ENCODE data around the gene USP17L12. TPM values are rescaled to one million over a fixed set of nuclear protein-coding genes. Genes with fewer than 3 reads are reported as not detected.
"Not testable (repeated sequence)": the region's sequence is repeated elsewhere in the genome, so short reads cannot be mapped to it uniquely, and the experiment has no call there.

The USP17L12 gene, protein sequence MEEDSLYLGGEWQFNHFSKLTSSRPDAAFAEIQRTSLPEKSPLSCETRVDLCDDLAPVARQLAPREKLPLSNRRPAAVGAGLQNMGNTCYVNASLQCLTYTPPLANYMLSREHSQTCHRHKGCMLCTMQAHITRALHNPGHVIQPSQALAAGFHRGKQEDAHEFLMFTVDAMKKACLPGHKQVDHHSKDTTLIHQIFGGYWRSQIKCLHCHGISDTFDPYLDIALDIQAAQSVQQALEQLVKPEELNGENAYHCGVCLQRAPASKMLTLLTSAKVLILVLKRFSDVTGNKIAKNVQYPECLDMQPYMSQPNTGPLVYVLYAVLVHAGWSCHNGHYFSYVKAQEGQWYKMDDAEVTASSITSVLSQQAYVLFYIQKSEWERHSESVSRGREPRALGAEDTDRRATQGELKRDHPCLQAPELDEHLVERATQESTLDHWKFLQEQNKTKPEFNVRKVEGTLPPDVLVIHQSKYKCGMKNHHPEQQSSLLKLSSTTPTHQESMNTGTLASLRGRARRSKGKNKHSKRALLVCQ
- not detected in 2 replicates for total RNA-seq
- long read RNA-seq = 0 reads

DNA sequence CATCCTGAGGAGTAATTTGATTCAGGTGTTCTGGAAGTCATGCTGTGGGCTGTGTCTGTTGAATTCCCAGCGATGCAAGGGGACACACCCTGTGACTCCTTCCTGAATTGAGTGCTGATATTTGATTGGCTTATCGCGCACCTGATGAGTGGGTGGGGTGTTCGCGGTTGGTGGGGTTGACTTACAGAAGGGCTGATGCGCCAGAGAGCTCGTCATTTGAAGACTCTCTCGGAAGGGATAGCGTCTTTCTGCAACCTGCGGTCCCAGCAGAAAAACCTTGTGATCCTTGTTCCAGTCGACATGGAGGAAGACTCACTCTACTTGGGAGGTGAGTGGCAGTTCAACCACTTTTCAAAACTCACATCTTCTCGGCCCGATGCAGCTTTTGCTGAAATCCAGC lies at the start of gene USP17L12:
Gene USP17L12 (plus strand): TSS at position 301 of the 400 bp plus-strand sequence. CDS start 0 bp downstream, at position 301.
- not testable (repeated sequence) for H3K27me3 Mint-ChIP-seq (ENCODE audit: unreplicated experiment); H3K9me3 Mint-ChIP-seq (ENCODE audit: unreplicated experiment); H3K27ac Mint-ChIP-seq (ENCODE audit: unreplicated experiment); DNase-seq (ENCODE audit: extremely low spot score, unreplicated experiment); H3K36me3 Mint-ChIP-seq (ENCODE audit: unreplicated experiment); H3K4me1 Mint-ChIP-seq (ENCODE audit: unreplicated experiment); H3K4me3 Mint-ChIP-seq (ENCODE audit: unreplicated experiment)

DNA sequence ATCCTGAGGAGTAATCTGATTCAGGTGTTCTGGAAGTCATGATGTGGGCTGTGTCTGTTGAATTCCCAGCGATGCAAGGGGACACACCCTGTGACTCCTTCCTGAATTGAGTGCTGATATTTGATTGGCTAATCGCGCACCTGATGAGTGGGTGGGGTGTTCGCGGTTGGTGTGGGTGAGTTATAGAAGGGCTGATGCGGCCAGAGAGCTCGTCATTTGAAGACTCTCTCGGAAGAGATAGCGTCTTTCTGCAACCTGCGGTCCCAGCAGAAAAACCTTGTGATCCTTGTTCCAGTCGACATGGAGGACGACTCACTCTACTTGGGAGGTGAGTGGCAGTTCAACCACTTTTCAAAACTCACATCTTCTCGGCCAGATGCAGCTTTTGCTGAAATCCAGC lies 9.6 kb upstream of the USP17L12 start, which contains the start of gene USP17L10:
Gene USP17L10 (plus strand): TSS at position 301 of the 400 bp plus-strand sequence. CDS start 0 bp downstream, at position 301.
- DNase-seq (ENCODE audit: extremely low spot score, unreplicated experiment); H3K9me3 Mint-ChIP-seq (ENCODE audit: unreplicated experiment); H3K4me1 Mint-ChIP-seq (ENCODE audit: unreplicated experiment); H3K4me3 Mint-ChIP-seq (ENCODE audit: unreplicated experiment); H3K27me3 Mint-ChIP-seq (ENCODE audit: unreplicated experiment); H3K27ac Mint-ChIP-seq (ENCODE audit: unreplicated experiment); H3K36me3 Mint-ChIP-seq (ENCODE audit: unreplicated experiment): not testable (repeated sequence)

DNA sequence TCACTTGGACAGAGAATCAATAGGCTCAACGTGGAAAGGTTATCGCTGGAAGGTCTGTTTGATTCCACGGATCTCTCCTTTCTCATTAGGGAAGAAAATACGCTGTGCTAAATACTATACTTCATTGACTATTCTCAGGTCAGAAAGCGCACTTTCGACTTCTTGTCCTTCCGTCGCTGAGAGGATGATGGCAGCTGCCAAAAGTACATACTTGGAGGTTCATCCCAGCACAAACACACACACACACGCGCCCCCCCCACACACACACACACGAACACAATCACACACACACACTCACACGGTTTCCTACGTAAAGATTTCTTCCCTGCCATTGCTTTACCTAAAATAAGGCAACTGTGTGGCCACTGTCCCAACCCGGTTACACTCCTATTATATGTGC lies 5.3 kb upstream of the USP17L12 start:
- H3K36me3 Mint-ChIP-seq (ENCODE audit: unreplicated experiment); H3K4me1 Mint-ChIP-seq (ENCODE audit: unreplicated experiment); H3K4me3 Mint-ChIP-seq (ENCODE audit: unreplicated experiment); H3K27ac Mint-ChIP-seq (ENCODE audit: unreplicated experiment); H3K27me3 Mint-ChIP-seq (ENCODE audit: unreplicated experiment); H3K9me3 Mint-ChIP-seq (ENCODE audit: unreplicated experiment): not testable (repeated sequence)
- DNase-seq (ENCODE audit: extremely low spot score, unreplicated experiment) = peak; percentile 2

DNA sequence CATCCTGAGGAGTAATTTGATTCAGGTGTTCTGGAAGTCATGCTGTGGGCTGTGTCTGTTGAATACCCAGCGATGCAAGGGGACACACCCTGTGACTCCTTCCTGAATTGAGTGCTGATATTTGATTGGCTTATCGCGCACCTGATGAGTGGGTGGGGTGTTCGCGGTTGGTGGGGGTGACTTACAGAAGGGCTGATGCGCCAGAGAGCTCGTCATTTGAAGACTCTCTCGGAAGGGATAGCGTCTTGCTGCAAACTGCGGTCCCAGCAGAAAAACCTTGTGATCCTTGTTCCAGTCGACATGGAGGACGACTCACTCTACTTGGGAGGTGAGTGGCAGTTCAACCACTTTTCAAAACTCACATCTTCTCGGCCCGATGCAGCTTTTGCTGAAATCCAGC lies 4.8 kb upstream of the USP17L12 start, which contains the start of gene USP17L11:
Gene USP17L11 (plus strand): TSS at position 301 of the 400 bp plus-strand sequence. CDS start 0 bp downstream, at position 301.
- not testable (repeated sequence) for H3K4me3 Mint-ChIP-seq (ENCODE audit: unreplicated experiment); H3K27ac Mint-ChIP-seq (ENCODE audit: unreplicated experiment); H3K27me3 Mint-ChIP-seq (ENCODE audit: unreplicated experiment); H3K9me3 Mint-ChIP-seq (ENCODE audit: unreplicated experiment); DNase-seq (ENCODE audit: extremely low spot score, unreplicated experiment); H3K36me3 Mint-ChIP-seq (ENCODE audit: unreplicated experiment); H3K4me1 Mint-ChIP-seq (ENCODE audit: unreplicated experiment)

DNA sequence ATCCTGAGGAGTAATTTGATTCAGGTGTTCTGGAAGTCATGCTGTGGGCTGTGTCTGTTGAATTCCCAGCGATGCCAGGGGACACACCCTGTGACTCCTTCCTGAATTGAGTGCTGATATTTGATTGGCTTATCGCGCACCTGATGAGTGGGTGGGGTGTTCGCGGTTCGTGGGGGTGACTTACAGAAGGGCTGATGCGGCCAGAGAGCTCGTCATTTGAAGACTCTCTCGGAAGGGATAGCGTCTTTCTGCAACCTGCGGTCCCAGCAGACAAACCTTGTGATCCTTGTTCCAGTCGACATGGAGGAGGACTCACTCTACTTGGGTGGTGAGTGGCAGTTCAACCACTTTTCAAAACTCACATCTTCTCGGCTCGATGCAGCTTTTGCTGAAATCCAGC lies 4.6 kb downstream of the USP17L12 start, which contains the start of gene USP17L13:
Gene USP17L13 (plus strand): TSS at position 301 of the 400 bp plus-strand sequence. CDS start 0 bp downstream, at position 301.
- not testable (repeated sequence) for H3K27ac Mint-ChIP-seq (ENCODE audit: unreplicated experiment); H3K36me3 Mint-ChIP-seq (ENCODE audit: unreplicated experiment); H3K27me3 Mint-ChIP-seq (ENCODE audit: unreplicated experiment); H3K9me3 Mint-ChIP-seq (ENCODE audit: unreplicated experiment); DNase-seq (ENCODE audit: extremely low spot score, unreplicated experiment); H3K4me3 Mint-ChIP-seq (ENCODE audit: unreplicated experiment); H3K4me1 Mint-ChIP-seq (ENCODE audit: unreplicated experiment)

DNA sequence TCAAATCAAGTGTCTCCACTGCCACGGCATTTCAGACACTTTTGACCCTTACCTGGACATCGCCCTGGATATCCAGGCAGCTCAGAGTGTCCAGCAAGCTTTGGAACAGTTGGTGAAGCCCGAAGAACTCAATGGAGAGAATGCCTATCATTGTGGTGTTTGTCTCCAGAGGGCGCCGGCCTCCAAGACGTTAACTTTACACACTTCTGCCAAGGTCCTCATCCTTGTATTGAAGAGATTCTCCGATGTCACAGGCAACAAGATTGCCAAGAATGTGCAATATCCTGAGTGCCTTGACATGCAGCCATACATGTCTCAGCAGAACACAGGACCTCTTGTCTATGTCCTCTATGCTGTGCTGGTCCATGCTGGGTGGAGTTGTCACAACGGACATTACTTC lies 10.3 kb downstream of the USP17L12 start:
- peak; percentile 70 for DNase-seq (ENCODE audit: extremely low spot score, unreplicated experiment)
- H3K36me3 Mint-ChIP-seq (ENCODE audit: unreplicated experiment); H3K27ac Mint-ChIP-seq (ENCODE audit: unreplicated experiment); H3K27me3 Mint-ChIP-seq (ENCODE audit: unreplicated experiment); H3K4me3 Mint-ChIP-seq (ENCODE audit: unreplicated experiment); H3K9me3 Mint-ChIP-seq (ENCODE audit: unreplicated experiment); H3K4me1 Mint-ChIP-seq (ENCODE audit: unreplicated experiment): not testable (repeated sequence)

DNA sequence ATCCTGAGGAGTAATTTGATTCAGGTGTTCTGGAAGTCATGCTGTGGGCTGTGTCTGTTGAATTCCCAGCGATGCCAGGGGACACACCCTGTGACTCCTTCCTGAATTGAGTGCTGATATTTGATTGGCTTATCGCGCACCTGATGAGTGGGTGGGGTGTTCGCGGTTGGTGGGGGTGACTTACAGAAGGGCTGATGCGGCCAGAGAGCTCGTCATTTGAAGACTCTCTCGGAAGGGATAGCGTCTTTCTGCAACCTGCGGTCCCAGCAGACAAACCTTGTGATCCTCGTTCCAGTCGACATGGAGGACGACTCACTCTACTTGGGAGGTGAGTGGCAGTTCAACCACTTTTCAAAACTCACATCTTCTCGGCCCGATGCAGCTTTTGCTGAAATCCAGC lies 14.1 kb downstream of the USP17L12 start, which contains the start of gene USP17L15:
Gene USP17L15 (plus strand): TSS at position 301 of the 400 bp plus-strand sequence. CDS start 0 bp downstream, at position 301.
- DNase-seq (ENCODE audit: extremely low spot score, unreplicated experiment); H3K4me1 Mint-ChIP-seq (ENCODE audit: unreplicated experiment); H3K27ac Mint-ChIP-seq (ENCODE audit: unreplicated experiment); H3K9me3 Mint-ChIP-seq (ENCODE audit: unreplicated experiment); H3K4me3 Mint-ChIP-seq (ENCODE audit: unreplicated experiment); H3K27me3 Mint-ChIP-seq (ENCODE audit: unreplicated experiment); H3K36me3 Mint-ChIP-seq (ENCODE audit: unreplicated experiment): not testable (repeated sequence)

DNA sequence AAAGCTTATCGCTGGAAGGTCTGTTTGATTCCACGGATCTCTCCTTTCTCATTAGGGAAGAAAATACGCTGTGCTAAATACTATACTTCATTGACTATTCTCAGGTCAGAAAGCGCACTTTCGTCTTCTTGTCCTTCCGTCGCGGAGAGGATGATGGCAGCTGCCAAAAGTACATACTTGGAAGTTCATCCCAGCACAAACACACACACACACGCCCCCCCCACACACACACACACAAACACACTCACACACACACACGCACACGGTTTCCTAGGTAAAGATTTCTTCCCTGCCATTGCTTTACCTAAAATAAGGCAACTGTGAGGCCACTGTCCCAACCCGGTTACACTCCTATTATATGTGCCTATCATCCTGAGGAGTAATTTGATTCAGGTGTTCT lies 18.5 kb downstream of the USP17L12 start:
- not testable (repeated sequence) for H3K4me1 Mint-ChIP-seq (ENCODE audit: unreplicated experiment); H3K36me3 Mint-ChIP-seq (ENCODE audit: unreplicated experiment)
- peak; percentile 25 for DNase-seq (ENCODE audit: extremely low spot score, unreplicated experiment)

DNA sequence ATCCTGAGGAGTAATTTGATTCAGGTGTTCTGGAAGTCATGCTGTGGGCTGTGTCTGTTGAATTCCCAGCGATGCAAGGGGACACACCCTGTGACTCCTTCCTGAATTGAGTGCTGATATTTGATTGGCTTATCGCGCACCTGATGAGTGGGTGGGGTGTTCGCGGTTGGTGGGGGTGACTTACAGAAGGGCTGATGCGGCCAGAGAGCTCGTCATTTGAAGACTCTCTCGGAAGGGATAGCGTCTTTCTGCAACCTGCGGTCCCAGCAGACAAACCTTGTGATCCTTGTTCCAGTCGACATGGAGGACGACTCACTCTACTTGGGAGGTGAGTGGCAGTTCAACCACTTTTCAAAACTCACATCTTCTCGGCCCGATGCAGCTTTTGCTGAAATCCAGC lies 23.6 kb downstream of the USP17L12 start, which contains the start of gene USP17L17:
Gene USP17L17 (plus strand): TSS at position 301 of the 400 bp plus-strand sequence. CDS start 0 bp downstream, at position 301.
- not testable (repeated sequence) for H3K4me1 Mint-ChIP-seq (ENCODE audit: unreplicated experiment); H3K4me3 Mint-ChIP-seq (ENCODE audit: unreplicated experiment); H3K27me3 Mint-ChIP-seq (ENCODE audit: unreplicated experiment); H3K9me3 Mint-ChIP-seq (ENCODE audit: unreplicated experiment); H3K27ac Mint-ChIP-seq (ENCODE audit: unreplicated experiment); DNase-seq (ENCODE audit: extremely low spot score, unreplicated experiment); H3K36me3 Mint-ChIP-seq (ENCODE audit: unreplicated experiment)

More for the DNA sequence above, 18.5 kb downstream of the USP17L12 start:
- not testable (repeated sequence) for H3K27ac Mint-ChIP-seq (ENCODE audit: unreplicated experiment); H3K4me3 Mint-ChIP-seq (ENCODE audit: unreplicated experiment); H3K9me3 Mint-ChIP-seq (ENCODE audit: unreplicated experiment); H3K27me3 Mint-ChIP-seq (ENCODE audit: unreplicated experiment)

DNA sequence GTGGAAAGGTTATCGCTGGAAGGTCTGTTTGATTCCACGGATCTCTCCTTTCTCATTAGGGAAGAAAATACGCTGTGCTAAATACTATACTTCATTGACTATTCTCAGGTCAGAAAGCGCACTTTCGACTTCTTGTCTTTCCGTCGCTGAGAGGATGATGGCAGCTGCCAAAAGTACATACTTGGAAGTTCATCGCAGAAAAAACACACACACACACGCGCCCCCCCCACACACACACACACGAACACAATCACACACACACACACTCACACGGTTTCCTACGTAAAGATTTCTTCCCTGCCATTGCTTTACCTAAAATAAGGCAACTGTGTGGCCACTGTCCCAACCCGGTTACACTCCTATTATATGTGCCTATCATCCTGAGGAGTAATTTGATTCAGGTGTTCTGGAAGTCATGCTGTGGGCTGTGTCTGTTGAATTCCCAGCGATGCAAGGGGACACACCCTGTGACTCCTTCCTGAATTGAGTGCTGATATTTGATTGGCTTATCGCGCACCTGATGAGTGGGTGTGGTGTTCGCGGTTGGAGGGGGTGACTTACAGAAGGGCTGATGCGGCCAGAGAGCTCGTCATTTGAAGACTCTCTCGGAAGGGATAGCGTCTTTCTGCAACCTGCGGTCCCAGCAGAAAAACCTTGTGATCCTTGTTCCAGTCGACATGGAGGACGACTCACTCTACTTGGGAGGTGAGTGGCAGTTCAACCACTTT lies 28.2 kb downstream of the USP17L12 start, which contains the start of gene USP17L18:
Gene USP17L18 (plus strand): TSS at position 678 of the 728 bp plus-strand sequence. CDS start 0 bp downstream, at position 678.
- not testable (repeated sequence) for H3K27me3 Mint-ChIP-seq (ENCODE audit: unreplicated experiment); H3K4me3 Mint-ChIP-seq (ENCODE audit: unreplicated experiment); H3K36me3 Mint-ChIP-seq (ENCODE audit: unreplicated experiment); H3K4me1 Mint-ChIP-seq (ENCODE audit: unreplicated experiment); H3K9me3 Mint-ChIP-seq (ENCODE audit: unreplicated experiment); H3K27ac Mint-ChIP-seq (ENCODE audit: unreplicated experiment)
- DNase-seq (ENCODE audit: extremely low spot score, unreplicated experiment) = peak; percentile 83

DNA sequence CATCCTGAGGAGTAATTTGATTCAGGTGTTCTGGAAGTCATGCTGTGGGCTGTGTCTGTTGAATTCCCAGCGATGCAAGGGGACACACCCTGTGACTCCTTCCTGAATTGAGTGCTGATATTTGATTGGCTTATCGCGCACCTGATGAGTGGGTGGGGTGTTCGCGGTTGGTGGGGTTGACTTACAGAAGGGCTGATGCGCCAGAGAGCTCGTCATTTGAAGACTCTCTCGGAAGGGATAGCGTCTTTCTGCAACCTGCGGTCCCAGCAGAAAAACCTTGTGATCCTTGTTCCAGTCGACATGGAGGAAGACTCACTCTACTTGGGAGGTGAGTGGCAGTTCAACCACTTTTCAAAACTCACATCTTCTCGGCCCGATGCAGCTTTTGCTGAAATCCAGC lies 33.1 kb downstream of the USP17L12 start, which contains the start of gene USP17L19:
Gene USP17L19 (plus strand): TSS at position 301 of the 400 bp plus-strand sequence. CDS start 0 bp downstream, at position 301.
- not testable (repeated sequence) for H3K27ac Mint-ChIP-seq (ENCODE audit: unreplicated experiment); H3K4me3 Mint-ChIP-seq (ENCODE audit: unreplicated experiment); H3K36me3 Mint-ChIP-seq (ENCODE audit: unreplicated experiment); H3K9me3 Mint-ChIP-seq (ENCODE audit: unreplicated experiment); H3K27me3 Mint-ChIP-seq (ENCODE audit: unreplicated experiment); DNase-seq (ENCODE audit: extremely low spot score, unreplicated experiment); H3K4me1 Mint-ChIP-seq (ENCODE audit: unreplicated experiment)
